Ramos (cell line): ENCODE measurements around the gene GPSM3.
"Not testable (repeated sequence)": the region's sequence is repeated elsewhere in the genome, so short reads cannot be mapped to it uniquely, and the experiment has no call there.

ENCODE experiments used
- in situ Hi-C: fragments of 300-500 bp; cut with MboI; formaldehyde crosslinking; loops from one replicate; pipeline ENCODE4 v1.14.3; 2022; ENCODE audit warnings: low sequenced_read_pairs; ENCODE audit not compliant: unreplicated experiment

The GPSM3 gene

GRCh38 chr6:32153564-32154513 is 38.6 kb downstream of the GPSM3 start, which contains the start of gene PPT2:
PPT2 (plus strand) TSS chr6:32154141; CDS start chr6:32154595, 454 bp downstream.
- in situ Hi-C loops: no loop called here

GRCh38 chr6:32152769-32153563 is 39.5 kb downstream of the GPSM3 start:
- in situ Hi-C loops: no loop called here

GRCh38 chr6:32151863-32152768 is 40.3 kb downstream of the GPSM3 start, which contains the start of gene PRRT1:
PRRT1 (minus strand) TSS chr6:32151939; CDS start chr6:32151827, 112 bp downstream.
- in situ Hi-C loops: no loop called here

- in situ Hi-C loops: no loop called here
Measured at GRCh38 chr6:32151181-32151862, 41.1 kb downstream of the GPSM3 start.

- in situ Hi-C loops: no loop called here
Measured at GRCh38 chr6:32149932-32150870, 42.2 kb downstream of the GPSM3 start.

GRCh38 chr6:32149092-32149755 is 43.2 kb downstream of the GPSM3 start:
- in situ Hi-C loops: no loop called here

- in situ Hi-C loops: no loop called here
Measured at GRCh38 chr6:32148289-32149091, 44.0 kb downstream of the GPSM3 start.

GRCh38 chr6:32147401-32148132 is 44.9 kb downstream of the GPSM3 start:
- in situ Hi-C loops: no loop called here

GRCh38 chr6:32146687-32147086 is 45.8 kb downstream of the GPSM3 start:
- in situ Hi-C loops: no loop called here

- in situ Hi-C loops: no loop called here
Measured at GRCh38 chr6:32146287-32146686, 46.2 kb downstream of the GPSM3 start.

- in situ Hi-C loops: not testable (repeated sequence)
Measured at GRCh38 chr6:32144238-32144637, 48.2 kb downstream of the GPSM3 start.
